ENCODE results near the gene WDR81. TPM values are rescaled to one million over a fixed set of nuclear protein-coding genes. Genes with fewer than 3 reads are reported as not detected.
A peak's percentile ranks its signal among the peaks of the same experiment; 100 is the strongest.

WDR81 gene
- total RNA-seq, 1 experiment from 2014 or later = 17.3 TPM

GRCh38 chr17:1729966-1730325, 5.4 kb downstream of the WDR81 start:
- Histone ChIP-seq H3K9me3 (ENCODE audit: control insufficient read depth in 1 of 2, insufficient read depth in 1 of 2, low read depth in 1 of 2, low read length in 2 of 2) (no peaks in the 10 kb centered on the region), H3K4me2 (ENCODE audit: low read length) (no peak overlapping the region), H3K27me3 (ENCODE audit: insufficient read depth, low read length) (no peaks in the 10 kb centered on the region), H3K79me2 (ENCODE audit: insufficient read depth, low read length) (peaks cover 3% of the 10 kb centered on the region; the same call in 1 of the 2 replicates), H4K20me1 (ENCODE audit: insufficient read depth) (no peaks in the 10 kb centered on the region), H3K9ac (ENCODE audit: low read length) (no peak overlapping the region), H3K36me3 (ENCODE audit: control insufficient read depth in 1 of 2, insufficient read depth in 2 of 2, low read length in 2 of 2) (no peaks in the 10 kb centered on the region), H3K4me1 (ENCODE audit: control insufficient read depth in 1 of 2, insufficient read depth in 2 of 2, low read length in 2 of 2) (peaks cover 5 to 18% of the 10 kb centered on the region in 2 experiments; a peak in 3 of 4 replicates), H3K4me3 (replicated peaks in 1 of 2; ENCODE audit: low read depth in 1 of 2, low read length in 2 of 2) (no peak overlapping the region), H3K9me2 (ENCODE audit: insufficient read depth) (no peaks in the 10 kb centered on the region), H3K27ac (ENCODE audit: low read depth, low read length) (no peak overlapping the region), H2AFZ (ENCODE audit: low read depth, low read length, poor library complexity, severe bottlenecking) (no peak overlapping the region)
- ATAC-seq (no peak), DNase-seq (ENCODE audit: low read depth, low spot score) (no peak)
- TF ChIP-seq SIN3A (IDR thresholded peaks at IDR 0.05; ENCODE audit: low read depth) = no peak
- no peak for TF ChIP-seq CEBPB (IDR thresholded peaks at IDR 0.05; ENCODE audit: low read depth)
- no peak for TF ChIP-seq POLR2AphosphoS5 (IDR thresholded peaks at IDR 0.05; ENCODE audit: low read depth, low read length)
- intact Hi-C loops (cut with micrococcal nuclease) = no loop called here
- BruUV-seq (replicated peaks) = no TSS peak
- ChIA-PET RAD21 (ENCODE audit: low non-redundant PET in 1 of 2, low total read pairs in 2 of 2, uncharacterized antibody in 2 of 2, unreplicated experiment in 2 of 2) (no interaction called here), CTCF (interaction anchor here (1.2 kb wide), 1 partner anchor 9 kb away, joined by 6 read pairs; no protein-coding TSS in a partner anchor), POLR2A (interaction anchor here (1.7 kb wide), 1 partner anchor 14 kb away, joined by 4 read pairs; no protein-coding TSS in a partner anchor)

- intact Hi-C loops (cut with micrococcal nuclease) = no loop called here
- BruUV-seq (replicated peaks) = no TSS peak
- Histone ChIP-seq H3K4me1 (ENCODE audit: control insufficient read depth in 1 of 2, insufficient read depth in 2 of 2, low read length in 2 of 2) (peaks cover under 1 to 12% of the 10 kb centered on the region in 2 experiments; a peak in 3 of 4 replicates), H3K9me2 (ENCODE audit: insufficient read depth) (no peaks in the 10 kb centered on the region), H3K4me2 (ENCODE audit: low read length) (peak overlapping the region; percentile 51), H2AFZ (ENCODE audit: low read depth, low read length, poor library complexity, severe bottlenecking) (no peak overlapping the region), H3K9me3 (ENCODE audit: control insufficient read depth in 1 of 2, insufficient read depth in 1 of 2, low read depth in 1 of 2, low read length in 2 of 2) (no peaks in the 10 kb centered on the region), H3K9ac (ENCODE audit: low read length) (peak overlapping the region; percentile 16), H3K4me3 (replicated peaks in 1 of 2; ENCODE audit: low read depth in 1 of 2, low read length in 2 of 2) (no peak overlapping the region), H3K27ac (ENCODE audit: low read depth, low read length) (peak overlapping the region; percentile 26; the same call in 1 of the 2 replicates), H3K79me2 (ENCODE audit: insufficient read depth, low read length) (no peaks in the 10 kb centered on the region; the same call in 1 of the 2 replicates), H3K27me3 (ENCODE audit: insufficient read depth, low read length) (no peaks in the 10 kb centered on the region), H4K20me1 (ENCODE audit: insufficient read depth) (no peaks in the 10 kb centered on the region), H3K36me3 (ENCODE audit: control insufficient read depth in 1 of 2, insufficient read depth in 2 of 2, low read length in 2 of 2) (no peaks in the 10 kb centered on the region)
- ATAC-seq (peak; percentile 87), DNase-seq (ENCODE audit: low read depth, low spot score) (no peak)
- TF ChIP-seq EGR1 (IDR thresholded peaks at IDR 0.05; ENCODE audit: low read depth) (no peak), SIN3A (IDR thresholded peaks at IDR 0.05; ENCODE audit: low read depth) (no peak)
- ChIA-PET CTCF (interaction anchor here (1.2 kb wide), 1 partner anchor 10 kb away, joined by 6 read pairs; no protein-coding TSS in a partner anchor), POLR2A (no interaction called here), RAD21 (ENCODE audit: low non-redundant PET in 1 of 2, low total read pairs in 2 of 2, uncharacterized antibody in 2 of 2, unreplicated experiment in 2 of 2) (no interaction called here)
Observed at GRCh38 chr17:1730326-1731193, 6.1 kb downstream of the WDR81 start.
